T follicular helper cell (primary cell): ENCODE measurements around the gene USP47.

Experiments
- DNase-seq: peaks from one replicate; pipeline ENCODE4 v3.0.0-alpha.2; 2020; ENCODE audit warnings: low read depth

The USP47 gene

DNA sequence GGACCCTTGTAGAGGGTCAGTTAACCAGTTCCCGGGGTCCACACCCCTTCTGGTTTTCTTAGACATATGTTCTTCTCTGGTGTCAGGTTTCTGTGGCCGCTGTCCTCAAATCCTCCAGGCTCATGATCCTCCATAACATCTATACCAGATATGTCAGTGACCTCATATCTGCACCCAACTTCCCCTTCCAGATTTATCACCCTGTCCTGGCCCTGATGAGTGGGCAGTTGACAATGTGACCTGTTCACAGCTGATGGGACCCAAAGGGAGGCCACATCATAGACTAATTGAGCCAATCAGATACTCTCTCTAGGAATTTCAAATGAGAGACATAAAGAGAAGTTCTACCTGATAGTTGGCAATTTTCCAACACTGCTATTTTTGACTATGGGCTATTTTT is 161.6 kb downstream of the USP47 start:
- no peak for DNase-seq

DNA sequence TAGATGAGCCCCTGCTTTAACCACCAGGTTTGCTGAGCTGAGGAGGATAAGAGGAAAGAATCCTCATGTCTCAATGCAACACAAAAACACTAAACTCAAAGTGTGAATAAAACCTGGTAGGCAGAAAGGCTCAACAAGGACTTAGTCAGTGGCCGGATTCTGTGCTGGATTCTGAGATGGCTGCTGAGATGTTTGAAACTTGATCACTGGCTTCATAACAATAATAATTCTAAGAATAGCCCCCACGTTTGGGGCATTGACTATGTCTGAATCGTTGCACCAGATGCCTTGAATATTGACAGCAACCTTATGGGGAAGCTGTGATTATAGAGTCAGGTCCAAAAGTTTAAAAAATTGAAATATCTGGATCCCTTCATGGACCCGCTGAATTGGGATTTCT is 162.0 kb downstream of the USP47 start:
- DNase-seq = no peak

DNA sequence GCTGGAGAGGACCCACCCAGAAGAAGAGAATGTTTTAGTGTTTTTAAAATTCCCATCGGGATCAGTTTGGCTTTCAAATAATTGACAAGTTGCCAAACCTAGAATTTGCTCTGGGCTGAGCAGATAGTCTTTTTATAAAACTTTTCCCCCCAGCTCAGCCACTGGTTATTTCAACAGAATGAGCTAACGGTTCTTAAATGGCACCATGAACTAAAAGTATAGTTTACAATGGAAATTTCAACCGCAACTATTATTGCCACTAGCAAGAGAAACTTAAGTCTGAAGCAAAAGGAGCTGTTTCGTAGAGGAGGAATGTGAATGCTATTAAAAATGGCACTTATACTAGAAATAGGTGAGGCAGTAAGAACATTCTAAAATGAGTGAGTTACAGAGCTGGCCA is 163.3 kb downstream of the USP47 start:
- no peak for DNase-seq

DNA sequence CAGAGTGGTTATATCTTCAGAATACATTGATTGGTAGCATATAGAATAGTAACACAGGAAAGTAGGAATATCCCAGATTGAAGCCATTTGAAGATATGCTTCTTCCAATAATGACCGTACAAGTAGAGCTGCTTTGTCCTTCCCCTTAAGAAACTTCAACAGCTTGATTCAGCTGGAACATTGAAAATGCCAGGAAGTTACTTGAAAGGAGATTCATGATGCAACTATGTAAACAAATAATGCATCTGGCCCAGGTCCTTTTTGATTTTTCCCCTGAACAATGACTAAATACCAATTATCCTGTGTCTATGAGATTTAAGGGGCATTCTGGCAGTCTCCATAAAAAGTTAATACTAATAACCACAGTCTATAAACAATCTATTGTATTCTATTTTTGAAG is 163.7 kb downstream of the USP47 start:
- DNase-seq = no peak

DNA sequence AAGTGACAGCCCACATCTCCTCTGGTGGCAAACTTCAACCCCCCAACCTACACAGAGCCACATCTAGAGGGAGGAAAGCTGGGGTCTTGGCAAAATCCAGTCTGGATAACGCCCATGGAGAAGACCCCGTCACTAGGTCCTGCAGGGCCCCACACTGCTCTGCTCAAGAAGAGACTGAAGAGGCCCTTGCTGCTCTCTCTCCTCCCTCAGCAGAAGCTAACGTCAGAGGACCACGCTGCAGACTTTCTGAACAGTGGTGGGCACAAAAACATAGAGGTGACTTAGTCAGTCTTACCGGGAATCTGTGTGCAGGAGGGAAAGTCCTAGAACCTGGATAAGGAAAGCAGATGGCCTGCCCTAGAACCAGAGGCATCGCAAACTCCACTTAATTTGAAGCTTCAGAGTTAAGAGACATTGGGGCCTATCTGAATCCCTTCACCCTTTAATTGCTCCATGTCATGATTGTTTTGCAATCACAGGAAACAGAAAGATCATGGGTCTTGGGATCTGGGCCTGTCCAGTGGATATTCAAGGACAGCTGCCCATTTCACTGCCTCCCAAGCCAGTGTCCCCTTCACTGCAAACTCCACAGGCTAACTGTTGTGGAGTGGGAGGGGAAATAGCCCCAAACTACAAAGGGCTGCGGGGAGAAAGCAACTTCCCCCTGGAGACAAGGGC is 164.9 kb downstream of the USP47 start:
- no peak for DNase-seq

DNA sequence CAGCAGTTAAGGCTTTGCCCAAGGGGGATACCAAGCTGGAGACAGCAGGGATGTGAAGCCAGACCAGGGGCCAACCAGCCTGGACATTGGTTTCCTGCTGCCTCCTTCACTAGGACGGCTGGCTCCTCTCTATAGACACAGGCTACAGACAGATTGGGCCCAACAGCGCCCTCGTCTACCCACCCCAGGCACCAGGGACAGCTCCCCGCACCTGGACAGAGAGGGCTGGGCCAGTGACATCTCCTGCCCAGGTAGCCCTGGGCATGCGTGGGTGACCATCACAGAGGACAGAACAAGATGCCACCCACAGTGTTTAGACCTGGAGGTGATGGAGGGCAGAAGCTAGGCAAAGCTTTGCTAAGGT is 165.4 kb downstream of the USP47 start:
- no peak for DNase-seq

DNA sequence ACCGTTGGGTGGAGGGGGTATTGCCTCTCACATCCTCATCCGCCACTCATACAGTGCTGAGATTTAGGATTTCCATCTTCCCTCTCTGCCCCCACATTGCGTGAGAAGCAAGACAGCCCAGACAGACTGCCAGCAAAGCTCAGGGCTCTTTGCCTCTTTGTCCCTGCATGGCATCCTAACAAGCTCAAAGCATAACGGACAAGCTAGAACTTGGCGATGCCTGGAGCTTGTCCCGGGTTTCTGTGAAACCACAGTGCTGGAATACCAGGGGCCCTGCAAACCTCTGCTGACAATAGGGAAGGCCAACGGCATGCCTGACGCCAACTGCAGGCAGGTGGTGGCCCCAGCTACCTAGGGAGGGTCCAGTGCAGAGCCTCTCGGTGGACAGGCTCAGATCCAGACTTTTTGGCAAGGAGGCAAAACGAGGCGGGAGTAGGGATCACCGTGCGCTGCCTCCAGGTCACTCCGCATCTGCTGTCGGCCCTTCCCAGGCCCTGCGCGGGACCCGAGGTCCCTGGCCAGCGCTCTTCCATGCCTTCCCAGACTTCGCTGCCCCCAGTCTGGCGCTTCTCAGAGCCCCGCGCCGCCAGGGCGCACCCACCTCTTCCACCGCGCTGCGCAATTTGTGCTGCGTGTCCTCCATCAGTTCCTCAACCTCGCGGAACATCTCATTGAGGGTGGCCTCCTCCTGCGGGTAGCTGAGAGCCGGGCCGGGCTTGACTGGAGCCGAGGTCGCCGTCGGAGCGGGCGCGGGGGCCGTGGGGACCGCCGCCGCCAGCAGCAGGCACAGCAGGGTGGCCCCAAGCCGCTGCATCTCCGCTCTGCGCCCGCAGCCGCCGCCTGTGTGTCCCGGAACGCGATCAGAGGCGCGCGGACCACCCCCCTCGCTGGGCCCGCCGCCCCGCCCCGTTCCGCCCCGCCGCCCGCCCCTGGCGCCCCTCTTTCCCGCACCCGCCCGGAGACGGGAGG is 166.3 kb downstream of the USP47 start, which contains the start of gene DKK3:
Gene DKK3, minus strand, starts transcription at position 858 of the 969 bp plus-strand sequence. Its CDS starts 44 bp downstream, at position 814.
- DNase-seq = no peak
